ENCODE results near the gene SIRPG. TPM values are rescaled to one million over a fixed set of nuclear protein-coding genes. Genes with fewer than 3 reads are reported as not detected.

Gene SIRPG
- total RNA-seq, 3 donors from 2014 or later (not counting 1 experiment from before 2014, with no cell fraction given) = 1.9 to 3.9 (median 3.1) TPM

DNA sequence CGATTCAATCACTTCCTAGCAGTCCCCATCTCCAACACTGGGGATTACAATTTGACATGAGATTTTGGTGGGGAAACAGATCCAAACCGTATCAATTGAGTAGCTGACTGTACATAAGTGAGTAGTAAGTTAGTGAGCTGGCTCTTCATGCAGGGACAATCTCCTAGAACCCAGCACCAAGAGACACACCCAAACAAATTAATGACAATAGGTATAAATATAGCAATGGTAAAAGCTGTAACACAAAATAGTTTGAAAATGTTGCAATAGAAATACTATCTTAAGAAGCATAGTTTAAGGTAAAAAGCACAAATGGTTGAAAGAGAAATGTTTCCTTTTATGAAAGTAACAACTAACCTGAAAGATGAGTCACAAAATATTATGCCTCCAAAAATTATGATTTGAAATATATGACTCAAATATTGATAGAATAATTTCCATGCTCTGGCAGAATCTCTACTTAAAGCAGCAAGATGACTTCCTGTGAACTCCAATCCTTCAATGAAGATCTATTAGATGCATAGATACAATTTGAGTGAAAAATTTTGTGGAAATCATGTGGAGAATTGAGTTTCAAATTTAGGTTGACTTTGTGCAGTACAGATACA is 32.4 kb downstream of the SIRPG start:
- DNase-seq = no peak
- Histone ChIP-seq H3K27ac (ENCODE audit: low read length) (no peak overlapping the region), H3K4me1 (ENCODE audit: control insufficient read depth, insufficient read depth, low read length) (peaks cover 25% of the 10 kb centered on the region), H3K27me3 (ENCODE audit: control insufficient read depth, insufficient read depth, low read length) (no peaks in the 10 kb centered on the region), H3K4me3 (ENCODE audit: low read length) (no peak overlapping the region), H3K9me3 (ENCODE audit: control insufficient read depth, insufficient read depth, low read length) (no peaks in the 10 kb centered on the region), H3K36me3 (ENCODE audit: control insufficient read depth, insufficient read depth, low read length) (no peaks in the 10 kb centered on the region)
- peaks cover 0 to 2% of the 10 kb centered on the region in 2 donors for H3K9me3 Mint-ChIP-seq
- H3K36me3 Mint-ChIP-seq = no peaks in the 10 kb centered on the region
- H3K27me3 Mint-ChIP-seq (ENCODE audit: low read depth in 2 of 2) = peaks cover 0 to 3% of the 10 kb centered on the region in 2 donors
- no peak overlapping the region for H3K4me3 Mint-ChIP-seq
- TF ChIP-seq, protein P1, sequence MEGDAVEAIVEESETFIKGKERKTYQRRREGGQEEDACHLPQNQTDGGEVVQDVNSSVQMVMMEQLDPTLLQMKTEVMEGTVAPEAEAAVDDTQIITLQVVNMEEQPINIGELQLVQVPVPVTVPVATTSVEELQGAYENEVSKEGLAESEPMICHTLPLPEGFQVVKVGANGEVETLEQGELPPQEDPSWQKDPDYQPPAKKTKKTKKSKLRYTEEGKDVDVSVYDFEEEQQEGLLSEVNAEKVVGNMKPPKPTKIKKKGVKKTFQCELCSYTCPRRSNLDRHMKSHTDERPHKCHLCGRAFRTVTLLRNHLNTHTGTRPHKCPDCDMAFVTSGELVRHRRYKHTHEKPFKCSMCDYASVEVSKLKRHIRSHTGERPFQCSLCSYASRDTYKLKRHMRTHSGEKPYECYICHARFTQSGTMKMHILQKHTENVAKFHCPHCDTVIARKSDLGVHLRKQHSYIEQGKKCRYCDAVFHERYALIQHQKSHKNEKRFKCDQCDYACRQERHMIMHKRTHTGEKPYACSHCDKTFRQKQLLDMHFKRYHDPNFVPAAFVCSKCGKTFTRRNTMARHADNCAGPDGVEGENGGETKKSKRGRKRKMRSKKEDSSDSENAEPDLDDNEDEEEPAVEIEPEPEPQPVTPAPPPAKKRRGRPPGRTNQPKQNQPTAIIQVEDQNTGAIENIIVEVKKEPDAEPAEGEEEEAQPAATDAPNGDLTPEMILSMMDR (IDR thresholded peaks at IDR 0.05) = no peak
- H3K27ac Mint-ChIP-seq = no peak overlapping the region
- WGBS (ENCODE audit: insufficient coverage) = no CpG with 5 or more reads among the region's 2 CpGs
- ATAC-seq = no peak
- peaks cover 22 to 24% of the 10 kb centered on the region in 2 donors for H3K4me1 Mint-ChIP-seq
- intact Hi-C loops (cut with micrococcal nuclease) = loop anchor here (10.0 kb wide), 1 partner anchor 60 kb away; no protein-coding TSS in a partner anchor

DNA sequence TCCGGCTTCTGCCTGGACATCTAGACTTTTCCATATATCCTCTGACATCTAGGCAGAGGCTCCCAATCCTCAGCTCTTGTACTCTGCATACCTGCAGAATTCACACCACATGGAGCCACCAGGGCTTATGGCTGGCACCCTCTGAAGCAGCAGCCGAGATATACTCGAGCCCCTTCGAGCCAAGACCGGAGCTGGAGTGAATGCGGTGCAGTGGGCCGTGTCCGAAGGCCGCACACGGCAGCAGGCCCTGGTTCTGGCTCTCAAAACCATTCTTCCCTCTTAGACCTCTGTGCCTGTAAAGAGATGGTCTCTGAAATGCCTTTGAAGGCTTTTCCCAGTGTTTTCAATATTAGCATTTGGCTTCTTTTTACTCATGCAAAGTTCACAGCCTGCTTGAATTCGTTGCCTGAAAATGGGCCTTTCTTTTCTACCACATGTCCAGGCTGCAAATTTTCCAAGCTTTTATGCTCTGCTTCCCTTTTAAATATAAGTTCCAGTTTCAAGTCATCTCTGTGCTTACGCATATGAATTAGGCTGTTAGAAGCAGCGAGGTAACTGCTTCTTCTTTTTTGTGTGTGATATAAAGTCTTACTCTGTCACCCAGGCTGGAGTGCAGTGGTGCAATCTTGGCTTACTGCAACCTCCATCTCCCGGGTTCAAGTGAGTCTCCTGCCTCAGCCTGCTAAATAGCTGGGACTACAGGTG is 33.9 kb downstream of the SIRPG start:
- H3K27me3 ChIP-seq (ENCODE audit: control insufficient read depth, insufficient read depth, low read length) = no peaks in the 10 kb centered on the region
- Mint-ChIP-seq H3K36me3 (no peaks in the 10 kb centered on the region), H3K27ac (no peak overlapping the region), H3K4me1 (peaks cover 32 to 37% of the 10 kb centered on the region in 2 donors), H3K9me3 (peaks cover 0 to 2% of the 10 kb centered on the region in 2 donors), H3K4me3 (no peak overlapping the region), H3K27me3 (ENCODE audit: low read depth in 2 of 2) (no peaks in the 10 kb centered on the region)
- no peaks in the 10 kb centered on the region for H3K9me3 ChIP-seq (ENCODE audit: control insufficient read depth, insufficient read depth, low read length)
- DNase-seq = no peak
- peaks cover 35% of the 10 kb centered on the region for H3K4me1 ChIP-seq (ENCODE audit: control insufficient read depth, insufficient read depth, low read length)
- ATAC-seq = no peak
- 91% methylated on average over 14 of the region's 14 CpGs for WGBS (ENCODE audit: insufficient coverage)
- no peaks in the 10 kb centered on the region for H3K36me3 ChIP-seq (ENCODE audit: control insufficient read depth, insufficient read depth, low read length)
- H3K27ac ChIP-seq (ENCODE audit: low read length) = no peak overlapping the region
- intact Hi-C loops (cut with micrococcal nuclease) = loop anchor here (10.0 kb wide), 1 partner anchor 59 kb away; no protein-coding TSS in a partner anchor
- H3K4me3 ChIP-seq (ENCODE audit: low read length) = no peak overlapping the region
- TF ChIP-seq, protein P1 (IDR thresholded peaks at IDR 0.05) = no peak

DNA sequence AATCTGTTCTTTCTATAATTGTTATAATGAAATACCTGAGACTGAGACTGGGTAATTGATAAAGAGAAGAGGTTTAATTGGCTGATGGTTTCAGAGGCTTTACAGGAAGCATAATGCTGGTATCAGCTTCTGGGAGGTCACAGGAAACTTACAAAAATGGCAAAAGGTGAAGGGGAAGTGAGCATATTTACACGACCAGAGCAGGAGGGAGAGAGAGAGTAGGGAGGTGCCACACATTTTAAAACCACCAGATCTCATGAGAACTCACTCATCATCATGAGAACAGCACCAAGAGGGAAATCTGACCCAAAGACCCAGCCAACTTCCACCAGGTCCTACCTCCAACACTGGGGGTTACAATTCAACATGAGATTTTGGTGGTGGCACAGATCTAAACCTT is 35.1 kb downstream of the SIRPG start:
- Mint-ChIP-seq H3K9me3 (peaks cover 0 to 2% of the 10 kb centered on the region in 2 donors), H3K27me3 (ENCODE audit: low read depth in 2 of 2) (peaks cover 0 to 2% of the 10 kb centered on the region in 2 donors), H3K4me3 (no peak overlapping the region), H3K36me3 (no peaks in the 10 kb centered on the region), H3K27ac (peak overlapping the region; percentile 10 to 54), H3K4me1 (peaks cover 32 to 38% of the 10 kb centered on the region in 2 donors)
- H3K27me3 ChIP-seq (ENCODE audit: control insufficient read depth, insufficient read depth, low read length) = no peaks in the 10 kb centered on the region
- intact Hi-C loops (cut with micrococcal nuclease) = loop anchor here (10.0 kb wide), 1 partner anchor 58 kb away; no protein-coding TSS in a partner anchor
- TF ChIP-seq, protein P1 (IDR thresholded peaks at IDR 0.05) = no peak
- no peaks in the 10 kb centered on the region for H3K9me3 ChIP-seq (ENCODE audit: control insufficient read depth, insufficient read depth, low read length)
- DNase-seq = peak in 1 of 2 donors; percentile 52
- H3K4me1 ChIP-seq (ENCODE audit: control insufficient read depth, insufficient read depth, low read length) = peaks cover 35% of the 10 kb centered on the region
- H3K4me3 ChIP-seq (ENCODE audit: low read length) = no peak overlapping the region
- no CpG with 5 or more reads among the region's 1 CpG for WGBS (ENCODE audit: insufficient coverage)
- peak in 1 of 3 donors; percentile 33 for ATAC-seq
- no peaks in the 10 kb centered on the region for H3K36me3 ChIP-seq (ENCODE audit: control insufficient read depth, insufficient read depth, low read length)
- H3K27ac ChIP-seq (ENCODE audit: low read length) = no peak overlapping the region

All from natural killer cell (primary cell).